Naive thymus-derived CD4-positive, alpha-beta T cell (primary cell): ENCODE data around the gene HPDL. TPM values are rescaled to one million over a fixed set of nuclear protein-coding genes. Genes with fewer than 3 reads are reported as not detected.

Source experiments
- ATAC-seq: fragments of 150-1000 bp; cut with Tn5 transposase; 2 replicates; pipeline ENCODE4 v1.10.0; 2021; ENCODE audit warnings: mild to moderate bottlenecking, moderate library complexity
- CTCF ChIA-PET: fragments of 350-600 bp; sonication (Branson Sonifier 250); formaldehyde crosslinking; loops from one replicate; lab custom pipeline; 2021; ENCODE audit warnings: antibody characterized with exemption; lab: Charles Lee
- POLR2A ChIA-PET: fragments of 350-600 bp; sonication (Branson Sonifier 250); formaldehyde crosslinking; loops from one replicate; lab custom pipeline; 2021; ENCODE audit warnings: antibody characterized with exemption, inconsistent platforms; lab: Charles Lee
- DNase-seq, 9 donors: peaks; one replicate each; pipeline versions ENCODE4 v3.0.0 to v3.0.0-alpha.2; 2020 to 2022; ENCODE audit warnings: mixed read lengths in 1 of 9
- H3K27ac ChIP-seq: one replicate; pipeline ENCODE4 v1.7.0; 2013; ENCODE audit warnings: mild to moderate bottlenecking, low read depth, low read length, moderate library complexity
- H3K27me3 ChIP-seq, 2 donors: one replicate each; pipeline ENCODE4 v1.7.0; 2013; ENCODE audit warnings: low read length in 2 of 2, mild to moderate bottlenecking in 2 of 2, moderate library complexity in 2 of 2; ENCODE audit not compliant: control insufficient read depth in 2 of 2, insufficient read depth in 2 of 2
- H3K36me3 ChIP-seq, 3 experiments: 1 replicate in 2 of 3; 2 replicates in 1 of 3; pipeline ENCODE4 v1.7.0; 2013; ENCODE audit warnings: low read length in 3 of 3, mild to moderate bottlenecking in 3 of 3, moderate library complexity in 1 of 3; ENCODE audit not compliant: insufficient read depth in 3 of 3, control insufficient read depth in 2 of 3
- H3K4me1 ChIP-seq, 2 donors: one replicate each; pipeline ENCODE4 v1.7.0; 2013; ENCODE audit warnings: low read length in 2 of 2, mild to moderate bottlenecking in 2 of 2, moderate library complexity in 1 of 2; ENCODE audit not compliant: control insufficient read depth in 2 of 2, insufficient read depth in 2 of 2
- H3K4me3 ChIP-seq: 2 replicates; pipeline ENCODE4 v1.7.0; 2013; ENCODE audit warnings: mild to moderate bottlenecking, low read length
- H3K9me3 ChIP-seq, 3 experiments: 1 replicate in 2 of 3; 2 replicates in 1 of 3; pipeline ENCODE4 v1.7.0; 2013; ENCODE audit warnings: low read length in 3 of 3; ENCODE audit not compliant: control insufficient read depth in 2 of 3
- H3K27ac Mint-ChIP-seq, 9 donors: one replicate each; pipeline ENCODE4 v1.8.0; 2020 to 2022; ENCODE audit warnings: mixed read lengths in 9 of 9, mild to moderate bottlenecking in 8 of 9, moderate library complexity in 5 of 9, inconsistent platforms in 2 of 9
- H3K27me3 Mint-ChIP-seq, 5 donors: one replicate each; pipeline ENCODE4 v1.8.0; 2021 to 2022; ENCODE audit warnings: mixed read lengths in 5 of 5, mild to moderate bottlenecking in 1 of 5
- H3K36me3 Mint-ChIP-seq, 5 donors: one replicate each; pipeline ENCODE4 v1.8.0; 2020 to 2022; ENCODE audit warnings: mixed read lengths in 5 of 5, mild to moderate bottlenecking in 3 of 5, inconsistent platforms in 1 of 5
- H3K4me1 Mint-ChIP-seq, 7 donors: one replicate each; pipeline ENCODE4 v1.8.0; 2020 to 2022; ENCODE audit warnings: mixed read lengths in 7 of 7, mild to moderate bottlenecking in 3 of 7, inconsistent platforms in 1 of 7
- H3K4me3 Mint-ChIP-seq, 10 donors: one replicate each; pipeline ENCODE4 v1.8.0; 2020 to 2022; ENCODE audit warnings: mild to moderate bottlenecking in 10 of 10, mixed read lengths in 10 of 10, moderate library complexity in 6 of 10, inconsistent platforms in 2 of 10
- H3K9me3 Mint-ChIP-seq, 11 donors: one replicate each; pipeline ENCODE4 v1.8.0; 2020 to 2022; ENCODE audit warnings: mixed read lengths in 11 of 11, mild to moderate bottlenecking in 4 of 11, inconsistent platforms in 1 of 11, moderate library complexity in 1 of 11
- intact Hi-C, 2 donors: fragments of 100-400 bp; cut with micrococcal nuclease; formaldehyde crosslinking; loops; one replicate each; pipeline ENCODE4 v1.15.1; 2023
- polyA plus RNA-seq, 2 donors: library from polyadenylated mRNA; unstranded; fragments of 300-500 nt; fragmentation: Illumina TruSeq; gene quantifications; one replicate each; pipeline ENCODE4 v1.2.3, GENCODE V29; 2021
- total RNA-seq, 6 experiments: library from RNA in 5 of 6; stranded (reverse) in 5 of 6; gene quantifications; 1 replicate in 5 of 6; 2 replicates in 1 of 6; pipeline ENCODE4 v1.2.3 and lab custom pipeline; 2021 to 2026

HPDL gene
- total and polyA plus RNA-seq, 7 experiments from 2014 or later, result 0.32 to 6.7 (median 0.69) TPM

DNA sequence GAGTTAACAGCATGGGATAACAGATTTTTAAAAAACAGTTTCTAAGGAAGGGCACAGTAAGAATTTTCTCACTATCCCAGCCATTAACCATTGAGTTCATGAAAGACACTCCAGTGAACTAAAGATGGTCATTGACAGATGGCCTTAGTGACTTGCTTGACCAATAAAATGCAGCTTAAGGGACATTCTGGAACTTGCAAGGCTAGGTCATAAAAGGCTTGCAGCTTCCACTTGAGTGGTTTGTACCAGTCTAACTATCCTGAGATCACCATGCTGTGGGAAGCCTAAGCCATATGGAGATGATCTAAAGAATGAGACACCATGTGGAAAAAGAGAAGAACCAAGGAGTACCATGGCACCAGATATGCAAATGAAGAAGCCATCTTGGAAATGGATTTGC lies 51.5 kb downstream of the HPDL start:
- Histone ChIP-seq H3K27me3 (no peaks in the 10 kb centered on the region), H3K4me3 (no peak overlapping the region), H3K27ac (no peak overlapping the region), H3K4me1 (no peaks in the 10 kb centered on the region), H3K9me3 (no peaks in the 10 kb centered on the region), H3K36me3 (no peaks in the 10 kb centered on the region)
- DNase-seq, result no peak
- Mint-ChIP-seq H3K9me3 (no peaks in the 10 kb centered on the region), H3K27me3 (no peaks in the 10 kb centered on the region), H3K4me3 (no peak overlapping the region), H3K4me1 (peaks cover 0 to 4% (median 0%) of the 10 kb centered on the region in 7 donors), H3K27ac (no peak overlapping the region), H3K36me3 (peaks cover 0 to 4% (median 2%) of the 10 kb centered on the region in 5 donors)
- ATAC-seq, result no peak
- intact Hi-C loops, result loop anchor here in 1 of 2 donors (10.0 kb wide), 1 partner anchor 57 kb away; no protein-coding TSS in a partner anchor
- ChIA-PET CTCF (interaction anchor here (0.6 kb wide), 1 partner anchor 104 kb away, joined by 7 read pairs; no protein-coding TSS in a partner anchor), POLR2A (no interaction called here)

Other genes with a start within 250 kb of the HPDL start
- gene ZSWIM5, start 120.3 kb upstream of the HPDL start, total RNA-seq, result 1 to 10 TPM in 4 of 5 experiments, under 1 TPM in 1; 0.17 to 3.6 (median 2.3) TPM
- gene ZSWIM5, start 120.3 kb upstream of the HPDL start, polyA plus RNA-seq, result under 1 TPM; 0.24 to 0.33 TPM
- gene TOE1, start 13.3 kb downstream of the HPDL start, total RNA-seq, result 10 to 100 TPM; 20.6 to 53.3 (median 25.7) TPM
- gene TOE1, start 13.3 kb downstream of the HPDL start, polyA plus RNA-seq, result 10 to 100 TPM; 16.7 to 20.5 TPM
- gene MUTYH, start 13.5 kb downstream of the HPDL start, total RNA-seq, result 10 to 100 TPM; 56.7 to 85.4 (median 67.7) TPM
- gene MUTYH, start 13.5 kb downstream of the HPDL start, polyA plus RNA-seq, result 10 to 100 TPM; 17.7 to 31.5 TPM
- gene TESK2, start 164.3 kb downstream of the HPDL start, total RNA-seq, result 1 to 10 TPM; 3.3 to 8.9 (median 7.4) TPM
- 1 to 10 TPM; 3.5 to 5.0 TPM for gene TESK2, start 164.3 kb downstream of the HPDL start, polyA plus RNA-seq
- gene CCDC163, start 173.2 kb downstream of the HPDL start, total RNA-seq, result 1 to 10 TPM; 1.6 to 4.4 (median 3.7) TPM
- gene CCDC163, start 173.2 kb downstream of the HPDL start, polyA plus RNA-seq, result 1 to 10 TPM; 5.2 to 8.9 TPM
- 1 to 10 TPM; 2.1 to 6.3 (median 4.9) TPM for gene MMACHC, start 173.4 kb downstream of the HPDL start, total RNA-seq
- 1 to 10 TPM in 1 of 2 donors, under 1 TPM in 1; 0.58 to 2.1 TPM for gene MMACHC, start 173.4 kb downstream of the HPDL start, polyA plus RNA-seq
- 100 to 1,000 TPM in 2 of 5 experiments, 10 to 100 TPM in 3; 28.8 to 369 (median 96.3) TPM for gene PRDX1, start 195.0 kb downstream of the HPDL start, total RNA-seq
- 100 to 1,000 TPM; 200 to 203 TPM for gene PRDX1, start 195.0 kb downstream of the HPDL start, polyA plus RNA-seq
- gene AKR1A1, start 223.9 kb downstream of the HPDL start, total RNA-seq, result 100 to 1,000 TPM in 1 of 5 experiments, 10 to 100 TPM in 4; 47.5 to 155 (median 69.3) TPM
- 10 to 100 TPM; 81.2 to 92.6 TPM for gene AKR1A1, start 223.9 kb downstream of the HPDL start, polyA plus RNA-seq